Activated T-helper 1 cell treated with Interleukin-2 at 50 U/mL for 16 hours (primary cell): Measurements from ENCODE around the gene PSMB8.

Experiments
- DNase-seq: peaks from one replicate; pipeline ENCODE4 v3.0.0-alpha.2; 2020; ENCODE audit warnings: low read depth

Gene PSMB8

GRCh38 chr6:32792901-32793435 is 50.9 kb downstream of the PSMB8 start:
- no peak for DNase-seq
